ENCODE data around the gene TRIM3.
A peak's percentile ranks its signal among the peaks of the same experiment; 100 is the strongest.

TRIM3 gene

DNA sequence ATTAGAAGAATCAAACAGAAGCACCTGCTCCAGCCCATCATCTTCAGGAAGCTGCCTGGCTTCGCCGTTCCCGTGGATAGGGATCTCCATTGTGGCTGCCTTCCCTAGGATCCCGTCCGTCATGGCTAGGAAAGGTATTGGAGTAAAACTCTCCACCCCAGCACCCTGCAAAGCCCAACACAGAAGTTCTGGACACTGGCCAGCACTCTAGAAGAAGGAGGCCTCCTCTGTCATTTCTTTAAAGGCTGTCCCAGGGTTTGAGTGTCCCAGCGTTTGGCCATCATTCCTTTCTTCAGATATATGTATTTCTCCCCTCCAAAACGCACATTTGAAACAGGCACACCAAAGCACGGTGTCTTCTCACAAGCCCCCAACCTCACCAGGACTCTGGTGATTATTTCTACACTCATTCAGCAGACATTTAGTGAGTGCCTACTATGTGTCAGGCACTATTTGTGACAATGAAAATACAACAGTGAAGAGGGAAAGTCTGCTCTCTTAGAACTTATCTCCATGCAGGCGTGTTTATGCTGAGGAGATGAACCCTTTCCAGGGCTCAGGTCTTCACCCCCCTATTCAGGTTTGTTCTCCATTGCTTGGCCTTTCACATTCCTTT is 6.7 kb upstream of the TRIM3 start:
- DNase-seq (ENCODE audit: low read depth in 3 of 3) = no peak

DNA sequence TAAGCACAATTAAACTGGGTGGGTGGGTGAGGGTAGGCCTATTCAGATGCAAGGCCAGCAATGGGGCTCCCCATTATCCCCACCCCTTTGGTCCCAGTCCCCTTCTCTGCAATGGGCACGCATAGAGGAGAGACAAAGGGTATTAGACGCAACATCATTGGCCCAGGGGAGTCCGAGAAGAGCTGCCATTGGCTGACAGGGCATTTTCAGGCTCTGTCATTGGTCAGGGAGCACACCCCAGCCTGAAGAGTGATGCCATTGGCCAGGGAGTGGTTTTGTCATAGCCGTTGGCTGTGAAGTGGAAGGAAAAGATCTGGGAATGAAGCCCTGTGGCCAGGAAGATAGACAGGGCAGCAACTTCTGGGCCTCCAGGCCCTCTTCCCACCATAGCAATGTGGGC is 2.8 kb upstream of the TRIM3 start:
- no peak for DNase-seq (ENCODE audit: low read depth in 3 of 3)

DNA sequence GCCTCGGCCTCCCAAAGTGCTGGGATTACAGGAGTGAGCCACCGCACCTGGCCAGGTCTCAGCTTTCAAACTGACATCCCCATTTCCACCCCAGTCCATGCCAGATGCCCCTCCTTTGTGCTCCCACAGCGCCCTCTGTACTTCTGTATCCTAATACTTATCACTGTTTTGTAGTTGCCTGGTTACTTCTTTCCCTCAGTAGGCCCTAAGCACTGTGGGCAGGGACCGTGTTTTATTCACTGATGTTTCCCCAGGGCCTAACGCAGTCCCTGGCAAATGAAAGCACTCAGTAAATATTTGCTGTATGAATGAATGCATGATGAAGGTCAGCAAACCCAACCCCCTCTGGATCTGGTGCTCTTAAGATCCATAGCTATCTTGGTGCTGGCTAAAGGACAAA is 2.2 kb upstream of the TRIM3 start:
- DNase-seq (ENCODE audit: low read depth in 3 of 3) = no peak

DNA sequence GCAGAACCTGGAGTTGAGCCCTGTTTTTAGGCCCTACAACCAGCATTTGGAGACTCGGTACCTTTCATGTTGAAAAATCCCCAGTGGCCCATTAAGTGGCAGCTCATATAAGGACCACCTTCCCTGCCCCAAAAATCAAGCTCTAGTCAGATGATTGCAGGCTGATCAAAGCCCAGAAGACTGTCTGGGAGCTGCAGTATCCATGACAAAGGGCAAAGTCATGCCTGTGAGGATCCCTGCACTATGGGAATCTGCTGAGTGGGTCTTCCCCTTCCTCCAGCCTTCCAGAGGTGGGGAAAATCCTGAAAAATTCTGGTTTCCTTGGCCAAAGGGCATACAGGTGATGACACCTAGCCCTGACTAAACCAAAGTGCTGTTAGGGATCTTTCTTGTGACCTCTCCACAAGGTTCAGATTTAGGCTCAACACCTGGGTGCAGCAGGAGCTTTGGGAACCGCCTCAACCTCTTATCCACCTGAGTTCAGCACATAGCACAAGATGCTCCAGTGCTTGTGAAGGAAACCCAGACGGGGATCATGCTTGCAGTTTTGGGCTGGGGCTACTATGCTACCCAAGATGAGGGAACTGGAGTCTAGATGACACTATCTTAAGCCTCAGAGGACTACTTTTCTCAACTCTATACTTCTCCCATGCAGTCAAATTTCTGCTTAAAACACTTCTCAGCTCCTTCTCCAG is 1.2 kb upstream of the TRIM3 start:
- DNase-seq (ENCODE audit: low read depth in 3 of 3) = no peak

DNA sequence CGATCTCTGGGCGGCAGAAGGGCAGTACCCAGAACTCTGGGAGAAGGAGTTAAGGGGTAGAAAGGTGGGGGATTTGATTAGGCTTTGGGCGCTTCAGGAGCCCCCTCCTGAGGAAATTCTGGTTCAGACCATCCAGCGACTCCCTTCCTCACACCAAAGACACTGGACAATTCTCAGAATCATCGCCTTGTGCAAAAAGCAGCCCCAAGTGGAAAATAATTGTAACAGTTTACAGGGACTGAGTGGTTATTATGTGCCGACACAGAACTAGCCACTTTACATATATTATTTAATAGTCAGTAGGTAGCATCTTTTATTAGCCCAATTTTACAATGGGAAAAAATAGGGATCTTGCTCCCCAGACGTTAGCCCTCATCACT is 662 bp upstream of the TRIM3 start:
- no peak for DNase-seq (ENCODE audit: low read depth in 3 of 3)

DNA sequence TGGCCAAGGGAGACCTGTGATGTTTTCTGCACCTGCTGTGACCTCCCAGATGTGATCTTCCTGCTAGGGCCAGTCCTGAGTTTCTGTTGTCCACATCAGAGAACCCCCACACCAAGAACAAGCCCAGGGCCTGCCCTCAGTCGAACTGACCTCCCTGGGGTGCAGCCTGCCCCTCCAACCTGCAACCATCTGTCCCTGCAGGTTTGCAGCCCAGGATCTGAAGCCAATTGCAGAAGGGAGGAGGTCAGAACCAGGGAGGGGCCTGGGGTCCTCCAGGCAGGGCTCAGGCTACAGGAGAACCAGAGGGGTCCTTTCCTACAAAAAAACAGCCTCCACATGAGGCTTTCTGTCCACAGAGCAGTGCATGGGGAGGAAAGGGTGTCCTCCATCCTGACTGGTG is 807 bp downstream of the TRIM3 start:
- no peak for DNase-seq (ENCODE audit: low read depth in 3 of 3)

DNA sequence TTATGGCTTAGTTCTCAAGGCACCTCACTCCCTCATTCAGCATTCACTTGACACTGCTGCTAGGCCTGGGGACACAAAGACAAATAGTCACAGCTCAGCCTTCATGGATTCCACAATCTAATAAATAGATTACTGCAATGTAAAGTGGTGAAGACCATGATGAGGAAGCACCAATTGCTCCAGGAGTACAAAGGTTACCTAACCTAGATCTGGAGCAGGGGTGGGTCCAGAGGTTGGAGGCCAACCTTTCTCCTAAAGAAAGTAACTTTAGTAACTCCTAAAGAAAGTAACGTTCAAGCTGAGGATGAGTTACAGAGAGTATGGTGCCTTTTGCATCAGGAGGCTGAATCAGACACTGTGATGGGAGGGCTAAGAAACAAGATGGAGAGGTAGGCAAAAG is 4.1 kb downstream of the TRIM3 start:
- DNase-seq (ENCODE audit: low read depth in 3 of 3) = no peak

DNA sequence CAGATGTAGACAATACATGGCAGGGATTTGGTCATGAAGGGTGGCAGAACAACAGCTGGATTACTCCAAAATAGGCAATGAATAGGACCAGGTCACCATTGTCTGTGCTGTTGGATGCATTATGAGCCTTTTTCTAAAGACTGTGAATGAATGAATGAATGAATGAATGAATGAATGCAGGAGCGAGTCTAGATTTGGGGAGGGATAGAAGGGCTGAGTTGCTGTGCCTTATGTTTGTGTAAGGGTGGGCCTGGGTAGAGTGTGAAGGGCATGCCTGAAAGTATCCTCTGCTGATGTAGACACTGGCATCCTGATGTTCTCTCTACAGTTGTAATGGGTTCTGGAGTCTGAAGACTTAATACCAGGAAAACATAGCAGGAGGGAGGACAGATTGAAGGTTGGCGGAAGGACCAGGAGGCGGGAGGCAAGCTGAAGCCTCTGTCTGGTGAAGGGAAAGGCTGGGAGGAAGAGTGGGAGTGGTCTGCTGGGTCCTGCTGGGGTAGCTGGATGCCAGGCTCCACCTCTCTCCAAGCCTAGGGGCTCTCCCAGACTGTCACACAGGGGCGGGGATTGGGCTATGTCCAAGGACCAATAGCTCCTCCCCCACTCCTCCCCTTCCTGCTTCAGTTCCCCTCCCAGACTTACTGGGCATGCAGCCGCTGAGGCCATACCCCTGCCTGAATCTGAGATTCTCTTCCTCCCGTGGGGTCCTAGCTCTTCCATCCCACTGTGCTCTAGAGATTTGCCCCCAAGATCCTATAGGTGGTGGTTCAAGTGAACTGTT is 4.8 kb downstream of the TRIM3 start:
- DNase-seq (ENCODE audit: low read depth in 3 of 3) = no peak

DNA sequence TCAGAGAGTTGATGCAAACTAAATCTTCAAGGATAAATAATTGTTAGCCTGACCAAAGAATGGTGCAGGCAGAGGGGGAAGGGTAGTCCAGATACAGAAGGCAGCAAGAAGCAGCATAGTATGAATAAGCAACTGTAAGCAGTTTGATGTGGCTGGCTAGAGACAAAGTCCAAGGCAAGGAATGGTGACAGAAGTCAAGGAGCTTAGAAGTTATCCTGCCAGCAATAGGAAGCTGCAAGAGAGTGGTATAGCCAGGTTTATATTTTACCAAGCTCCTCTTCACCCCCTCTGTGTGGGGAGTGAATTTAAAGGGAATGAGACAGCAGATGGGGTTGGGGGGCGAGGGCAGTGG is 14.7 kb downstream of the TRIM3 start:
- DNase-seq (ENCODE audit: low read depth in 3 of 3) = no peak

DNA sequence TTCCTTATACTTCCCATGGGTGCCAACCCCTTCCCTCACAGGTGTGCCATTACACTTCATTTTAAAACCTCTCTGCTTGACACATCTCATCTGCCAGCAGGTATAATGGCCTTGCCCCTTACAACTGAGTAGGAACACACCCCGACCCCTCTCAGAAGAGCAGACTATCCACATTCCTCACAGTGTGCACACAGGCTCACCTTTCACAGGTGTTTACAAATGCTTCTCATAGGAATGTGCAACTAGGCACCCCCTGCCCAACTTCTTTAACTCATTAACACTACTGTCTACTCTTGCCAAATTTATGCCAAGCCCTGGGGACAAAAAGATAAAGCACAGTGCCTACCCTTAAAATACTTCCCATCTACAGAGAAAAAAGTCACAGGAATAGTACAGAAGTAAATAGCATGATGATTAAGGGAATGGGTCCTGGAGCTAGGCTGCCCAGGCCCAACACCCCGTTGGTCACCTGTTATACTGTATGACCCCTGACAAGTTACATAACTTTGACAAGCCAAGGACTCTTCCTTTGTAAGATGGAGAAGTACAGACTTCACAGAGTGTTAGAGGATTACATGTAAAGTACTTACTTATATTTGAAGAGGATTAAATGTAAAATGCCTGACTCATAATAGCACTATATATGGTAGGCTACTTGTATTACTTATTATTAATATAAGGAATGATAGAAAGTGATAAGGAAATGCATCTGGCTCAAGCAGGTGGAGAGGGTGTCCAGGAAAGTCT is 15.2 kb downstream of the TRIM3 start:
- DNase-seq (ENCODE audit: low read depth in 3 of 3) = no peak

DNA sequence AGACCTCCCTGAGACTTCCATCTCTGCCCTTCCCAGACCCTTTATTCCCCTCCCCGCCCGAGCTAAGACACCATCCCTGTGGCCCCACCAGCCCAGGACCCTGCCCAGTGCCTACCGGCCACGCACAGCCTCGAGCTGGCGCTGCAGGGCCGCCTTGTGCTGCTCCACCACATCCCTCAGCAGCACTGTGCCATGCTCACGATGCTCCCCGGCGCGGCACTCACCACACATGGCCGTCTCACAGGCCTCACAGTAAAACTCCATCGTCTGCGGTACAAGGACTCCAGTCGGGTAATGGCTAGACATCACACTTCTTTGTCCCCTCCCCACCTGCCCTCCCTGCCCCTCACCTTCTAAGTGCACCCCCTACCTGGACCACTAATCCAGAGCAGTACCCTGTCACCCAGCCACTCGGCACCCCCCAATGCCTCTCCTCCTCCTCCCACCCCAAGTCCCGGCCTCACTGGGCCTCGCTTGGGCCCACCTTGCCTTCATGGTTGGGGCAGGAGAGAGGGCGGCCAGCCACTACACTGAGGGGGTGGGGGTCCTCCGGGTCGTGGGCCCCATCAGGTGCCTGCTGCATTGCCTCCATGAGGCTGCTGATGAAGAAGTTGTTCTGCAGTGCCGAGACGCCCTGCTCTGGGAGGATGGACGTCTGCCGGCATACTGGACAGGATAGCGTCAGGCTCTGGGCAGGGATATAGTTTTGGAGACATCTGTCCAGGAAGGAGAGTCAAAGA is 16.0 kb downstream of the TRIM3 start:
- no peak for DNase-seq (ENCODE audit: low read depth in 3 of 3)

DNA sequence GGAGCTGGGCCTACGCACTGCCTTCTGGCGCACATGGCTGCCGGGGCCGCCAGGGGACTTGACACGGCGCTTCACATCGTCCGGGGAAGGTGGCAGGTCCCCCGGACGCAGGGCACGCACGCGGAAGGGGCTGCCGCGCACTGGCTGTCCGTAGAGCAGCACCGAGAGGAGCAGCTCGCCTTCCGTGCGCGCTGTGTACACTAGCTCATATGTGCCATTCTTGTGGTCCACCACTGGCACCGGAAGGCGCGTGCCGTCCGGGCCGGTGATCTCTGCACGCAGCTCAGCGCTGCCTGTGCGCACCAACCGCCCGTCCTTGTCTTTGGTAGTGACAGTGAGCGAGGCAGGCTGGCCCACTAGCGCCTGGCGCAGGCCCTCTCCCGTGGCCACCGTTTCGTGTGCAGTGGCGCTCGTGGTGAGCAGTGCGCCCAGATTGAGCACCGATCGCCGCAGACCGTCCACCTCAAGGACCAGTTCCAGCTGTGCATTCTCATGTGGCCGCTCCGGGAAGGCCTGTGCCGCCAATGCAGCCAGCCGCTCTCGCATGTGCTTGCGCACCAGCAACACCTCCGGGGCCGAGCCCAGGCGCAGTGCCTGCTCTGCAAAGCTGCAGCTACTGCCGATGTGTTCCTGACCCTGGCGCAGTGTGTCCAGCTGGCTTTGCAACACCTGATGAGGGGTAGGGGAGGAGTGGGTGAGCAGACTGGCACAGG is 17.2 kb downstream of the TRIM3 start:
- no peak for DNase-seq (ENCODE audit: low read depth in 3 of 3)

DNA sequence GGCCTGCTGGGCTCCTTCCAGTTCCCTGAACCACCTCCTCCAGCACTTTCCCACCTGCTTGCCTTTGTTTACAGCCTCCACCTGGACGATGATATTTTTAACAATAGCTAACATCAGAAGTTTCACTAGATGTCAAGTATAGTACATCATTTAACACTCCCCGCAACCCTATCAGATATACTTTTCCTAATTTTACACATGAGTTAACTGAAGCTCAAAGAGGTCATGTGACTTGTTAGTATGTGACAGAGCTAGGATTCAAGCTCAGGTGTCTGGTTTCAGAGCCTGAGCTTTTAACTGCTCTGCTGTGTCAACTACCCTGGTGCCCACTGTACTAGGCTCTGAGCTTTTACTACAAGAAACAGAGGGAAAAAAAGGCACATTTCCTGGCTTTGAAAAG is 18.7 kb downstream of the TRIM3 start:
- DNase-seq (ENCODE audit: low read depth in 3 of 3) = no peak

DNA sequence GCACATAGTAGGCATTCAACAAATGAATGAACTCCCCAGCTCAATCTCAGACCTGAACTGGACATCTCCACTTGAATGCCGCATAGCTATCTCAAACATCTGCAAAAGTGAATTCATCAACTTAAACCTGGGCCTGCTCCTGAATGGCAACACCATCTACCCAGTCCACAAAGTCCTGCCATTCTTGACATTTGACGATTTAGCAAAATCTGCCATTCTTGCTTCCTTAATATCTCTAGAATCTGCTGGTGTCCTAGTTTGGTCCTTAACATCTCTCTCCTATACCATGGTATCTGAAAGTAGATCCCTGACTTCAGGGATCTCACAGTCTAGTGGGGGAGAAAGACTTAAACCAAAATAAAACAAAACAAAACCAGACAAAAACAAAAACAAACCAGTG is 20.6 kb downstream of the TRIM3 start:
- no peak for DNase-seq (ENCODE audit: low read depth in 3 of 3)

DNA sequence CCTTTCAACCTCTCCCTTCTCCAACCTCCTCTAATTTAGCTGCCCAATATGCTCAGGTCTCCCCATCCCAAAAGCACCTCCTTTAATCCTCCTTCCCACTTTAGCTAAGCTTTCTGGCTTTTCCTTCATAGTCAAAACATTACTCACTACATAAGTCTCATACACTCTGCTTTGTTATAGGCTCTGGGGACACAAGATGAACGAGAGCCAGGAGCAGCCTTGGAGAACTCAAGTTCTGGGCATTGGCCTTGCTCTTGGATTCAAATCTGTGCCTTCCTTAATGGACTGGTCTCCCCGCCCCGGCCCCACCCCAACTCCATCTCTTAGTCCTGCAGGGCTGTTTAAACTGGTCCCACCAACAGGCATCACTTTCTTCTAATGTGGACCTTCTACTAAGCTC is 21.5 kb downstream of the TRIM3 start:
- DNase-seq (ENCODE audit: low read depth in 3 of 3) = no peak

DNA sequence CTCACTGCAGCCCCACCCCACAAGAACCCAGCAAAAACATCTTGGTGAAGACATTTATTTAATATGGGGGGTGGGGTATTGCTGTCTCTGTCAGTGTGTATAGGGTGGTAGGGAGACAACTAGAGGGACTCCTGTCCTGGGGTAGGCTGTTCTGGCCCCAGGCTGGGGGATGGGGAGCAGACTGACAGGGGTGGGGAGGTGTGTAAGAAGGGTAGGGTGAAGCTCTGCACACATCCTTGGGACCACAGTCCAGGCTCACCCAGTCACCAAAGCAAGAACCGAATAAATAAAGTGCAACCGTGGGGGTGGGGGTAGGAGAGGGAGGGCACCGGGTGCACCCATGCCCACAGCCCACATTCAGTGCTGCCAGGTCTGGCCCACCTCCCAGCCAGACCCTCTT is 25.2 kb downstream of the TRIM3 start:
- no peak for DNase-seq (ENCODE audit: low read depth in 3 of 3)

DNA sequence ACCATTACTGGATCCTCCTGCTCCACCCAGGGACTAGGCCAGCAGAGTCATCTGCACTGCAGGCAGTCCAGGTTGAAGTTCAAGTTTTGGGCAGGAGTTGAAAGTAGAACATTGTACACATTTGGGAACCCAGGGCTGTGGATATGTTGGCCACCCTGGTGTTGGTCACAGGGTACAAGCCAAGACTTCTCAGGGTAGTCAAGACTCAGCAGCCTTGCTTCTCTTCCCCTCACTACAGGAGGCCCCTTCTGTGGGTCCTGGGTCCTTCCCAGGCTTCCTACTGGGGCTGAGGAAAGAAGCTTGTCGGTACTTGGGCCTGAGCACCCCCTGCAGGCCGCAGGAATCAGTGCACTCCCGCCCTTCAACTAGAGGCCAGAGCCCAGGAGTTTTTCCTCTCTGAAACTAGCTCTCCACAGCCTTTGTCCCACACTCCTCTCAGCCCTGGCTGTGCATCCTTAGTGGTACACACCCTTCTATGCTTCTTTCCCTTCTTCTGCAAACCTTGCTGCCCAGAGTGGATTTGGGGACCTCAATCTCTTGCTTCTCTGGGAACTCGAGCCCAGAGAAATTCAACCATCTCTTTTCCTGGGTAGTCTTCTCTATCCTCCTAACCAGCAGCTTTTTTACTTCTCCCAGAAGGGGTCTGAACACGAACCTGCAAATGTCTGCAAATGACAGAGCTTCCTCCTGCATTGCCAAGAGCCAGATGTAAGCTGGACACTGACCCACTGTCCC is 30.3 kb downstream of the TRIM3 start:
- DNase-seq (ENCODE audit: low read depth in 3 of 3) = peak; percentile 23 to 31 (median 27)

DNA sequence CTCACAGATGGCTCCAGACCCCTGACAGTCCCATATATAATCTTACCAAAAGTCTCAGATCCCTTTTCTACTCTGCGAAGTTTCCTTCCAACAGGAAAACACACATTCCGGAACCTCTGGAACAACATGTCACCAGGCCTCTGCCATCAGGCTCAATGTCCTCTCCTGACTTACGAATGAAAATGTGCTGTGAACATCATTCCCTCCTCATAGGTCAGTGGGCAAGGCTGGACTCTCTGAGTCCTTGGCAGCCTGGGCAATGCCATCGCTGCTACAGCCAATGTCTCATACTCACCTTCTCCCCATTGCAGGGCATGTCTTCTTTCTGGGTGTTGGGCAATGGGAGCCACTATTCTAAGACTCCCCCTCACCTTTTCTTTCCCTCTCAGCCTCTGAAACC is 31.3 kb downstream of the TRIM3 start:
- no peak for DNase-seq (ENCODE audit: low read depth in 3 of 3)

DNA sequence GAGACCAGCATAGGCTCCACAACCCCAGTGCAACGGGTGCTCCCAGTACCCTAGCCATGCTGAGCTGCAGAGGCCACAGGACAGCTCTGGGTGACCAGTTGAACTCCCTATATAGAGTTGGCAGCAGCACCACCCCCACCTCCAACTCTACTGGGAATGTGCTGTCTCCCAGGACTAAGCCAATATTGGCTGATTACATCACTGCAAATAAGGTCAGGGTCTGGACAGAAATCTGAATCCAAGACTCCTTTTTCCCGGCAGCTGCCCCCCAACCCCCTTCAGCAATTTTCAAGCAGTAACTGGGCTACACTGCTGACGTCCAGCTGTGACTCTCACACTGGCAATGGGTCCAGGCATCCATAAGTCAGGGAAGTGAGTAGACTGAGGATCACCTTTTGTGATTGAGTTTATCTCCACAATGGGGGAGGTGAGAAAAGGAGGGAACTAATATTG is 32.8 kb downstream of the TRIM3 start, which contains the start of gene HPX:
Gene HPX, minus strand, starts transcription at position 82 of the 453 bp plus-strand sequence. Its CDS starts 24 bp downstream, at position 58.
- no peak for DNase-seq (ENCODE audit: low read depth in 3 of 3)

DNA sequence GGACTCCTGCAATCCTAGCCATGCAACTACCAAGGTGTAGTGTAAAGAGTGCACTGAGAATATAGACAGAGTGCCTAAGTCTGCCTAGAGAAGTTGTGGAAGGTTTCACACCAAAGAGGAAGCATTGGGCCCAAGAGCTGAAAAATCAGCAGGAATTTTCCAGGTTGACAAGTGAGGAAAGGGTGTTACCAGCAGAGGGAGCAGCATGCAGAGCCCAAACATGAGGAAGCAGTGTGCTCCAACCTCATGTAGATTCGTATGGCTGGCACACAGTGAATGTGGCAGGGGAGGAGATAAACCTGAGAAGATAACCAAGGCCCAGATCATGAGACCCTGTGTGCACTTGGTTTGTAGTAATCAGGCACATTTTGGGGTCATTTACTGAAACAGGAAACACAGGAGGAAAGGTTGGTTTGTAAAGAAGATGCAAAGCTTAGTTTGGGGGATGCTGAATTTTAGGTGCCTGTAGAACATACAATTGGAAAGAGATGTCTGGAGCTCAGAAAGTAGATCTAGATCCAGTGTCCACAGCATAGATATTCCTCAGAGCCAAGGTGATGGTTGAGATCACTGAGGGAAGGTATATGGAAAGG is 34.7 kb downstream of the TRIM3 start:
- DNase-seq (ENCODE audit: low read depth in 3 of 3) = peak in 1 of 3 experiments; percentile 9

All from stimulated activated CD4-positive, alpha-beta T cell treated with anti-CD3 and anti-CD28 coated beads, TNF-alpha, amount 100 ng/mL, for 4 hours (primary cell).